M059J (cell line): Measurements from ENCODE around the gene ALG6. TPM values are rescaled to one million over a fixed set of nuclear protein-coding genes. Genes with fewer than 3 reads are reported as not detected.

Experiments
- total RNA-seq: library from RNA; depleted of rRNA; stranded (reverse); fragments of >200 nt; shearing (Covaris generic); gene quantifications from 2 replicates; pipeline ENCODE4 v1.2.3, GENCODE V29; 2014; rRNA removed

ALG6 gene
- total RNA-seq, 1 experiment from 2014 or later: 23.6 TPM

Other genes starting within 250 kb of the ALG6 start
- gene FOXD3, start 45.1 kb upstream of the ALG6 start, total RNA-seq: 0.20 TPM in 1 of 2 replicates, not detected in the other
- gene ITGB3BP, start 155.6 kb downstream of the ALG6 start, total RNA-seq: 63.0 and 69.4 TPM in 2 replicates
- 5.1 and 6.9 TPM in 2 replicates for gene EFCAB7, start 155.9 kb downstream of the ALG6 start, total RNA-seq
- 101 and 119 TPM in 2 replicates for gene PGM1, start 225.8 kb downstream of the ALG6 start, total RNA-seq